ENCODE data around the gene MEF2C. TPM values are rescaled to one million over a fixed set of nuclear protein-coding genes. Genes with fewer than 3 reads are reported as not detected.
"Not testable (repeated sequence)": the region's sequence is repeated elsewhere in the genome, so short reads cannot be mapped to it uniquely, and the experiment has no call there.

MEF2C gene
- total and polyA plus RNA-seq, 11 donors: 15.5 to 98.5 (median 56.2) TPM

GRCh38 chr5:88805151-88805784 is 77.7 kb downstream of the MEF2C start:
- Histone ChIP-seq H3K27ac (peak overlapping the region in 1 of 12 donors; percentile 2), H3K4me1 (peaks cover 0 to 16% (median 10%) of the 10 kb centered on the region in 12 donors), H3K27me3 (no peaks in the 10 kb centered on the region), H3K4me3 (no peak overlapping the region), H3K36me3 (peaks cover 0 to 38% (median 35%) of the 10 kb centered on the region in 9 donors), H3K9me3 (no peaks in the 10 kb centered on the region)
- WGBS, 4 donors: 37 to 50% (median 48%) methylated on average over 3 of the region's 3 CpGs
- ATAC-seq (peak in 1 of 4 donors; percentile 37), DNase-seq (no peak)
- TF ChIP-seq CTCF (IDR thresholded peaks at IDR 0.05): no peak
- no peak for TF ChIP-seq POLR2A (IDR thresholded peaks at IDR 0.05)
- intact Hi-C loops (cut with DNase I): no loop called here

GRCh38 chr5:88804444-88804843 is 78.5 kb downstream of the MEF2C start:
- Histone ChIP-seq H3K4me3 (no peak overlapping the region), H3K27me3 (no peaks in the 10 kb centered on the region), H3K4me1 (peaks cover 0 to 19% (median 10%) of the 10 kb centered on the region in 12 donors), H3K36me3 (peaks cover 0 to 42% (median 35%) of the 10 kb centered on the region in 9 donors), H3K9me3 (no peaks in the 10 kb centered on the region), H3K27ac (no peak overlapping the region)
- WGBS, 4 donors: 86 to 91% (median 88%) methylated on average over 11 of the region's 11 CpGs
- DNase-seq (no peak), ATAC-seq (peak in 2 of 4 donors; percentile 22 to 42)
- intact Hi-C loops (cut with DNase I): no loop called here
- TF ChIP-seq POLR2A (IDR thresholded peaks at IDR 0.05) (no peak), CTCF (IDR thresholded peaks at IDR 0.05) (no peak)

- H3K27me3 ChIP-seq: no peaks in the 10 kb centered on the region
- ATAC-seq (no peak), DNase-seq (no peak)
- no peaks in the 10 kb centered on the region for H3K9me3 ChIP-seq
- WGBS, 4 donors: 83 to 88% (median 85%) methylated on average over 1 of the region's 1 CpG
- no peak for TF ChIP-seq POLR2A (IDR thresholded peaks at IDR 0.05)
- intact Hi-C loops (cut with DNase I): no loop called here
- peaks cover 0 to 19% (median 9%) of the 10 kb centered on the region in 12 donors for H3K4me1 ChIP-seq
- H3K27ac ChIP-seq: no peak overlapping the region
- no peak overlapping the region for H3K4me3 ChIP-seq
- peaks cover 0 to 51% (median 40%) of the 10 kb centered on the region in 9 donors for H3K36me3 ChIP-seq
Measured at GRCh38 chr5:88803309-88803708, 79.7 kb downstream of the MEF2C start.

- TF ChIP-seq CTCF (IDR thresholded peaks at IDR 0.05) (no peak), POLR2A (IDR thresholded peaks at IDR 0.05) (no peak)
- H3K9me3 ChIP-seq: no peaks in the 10 kb centered on the region
- WGBS, 4 donors: 42 to 60% (median 48%) methylated on average over 2 of the region's 2 CpGs
- H3K27me3 ChIP-seq: no peaks in the 10 kb centered on the region
- peak overlapping the region in 1 of 12 donors; percentile 6 for H3K27ac ChIP-seq
- H3K4me1 ChIP-seq: peaks cover 0 to 12% (median 4%) of the 10 kb centered on the region in 12 donors
- ATAC-seq: peak in 1 of 4 donors; percentile 20
- H3K36me3 ChIP-seq: peaks cover 0 to 55% (median 40%) of the 10 kb centered on the region in 9 donors
- no peak for DNase-seq
- H3K4me3 ChIP-seq: no peak overlapping the region
- intact Hi-C loops (cut with DNase I): no loop called here
Measured at GRCh38 chr5:88799938-88800535, 82.9 kb downstream of the MEF2C start.

- 94 to 96% (median 95%) methylated on average over 7 of the region's 7 CpGs for WGBS, 4 donors
- DNase-seq; H3K4me3 ChIP-seq; H3K27ac ChIP-seq; ATAC-seq; H3K9me3 ChIP-seq; H3K27me3 ChIP-seq; intact Hi-C loops (cut with DNase I): not testable (repeated sequence)
- Histone ChIP-seq H3K36me3 (peaks cover 0 to 47% (median 32%) of the 10 kb centered on the region in 9 donors), H3K4me1 (peaks cover 0 to 12% (median 2%) of the 10 kb centered on the region in 12 donors)
Measured at GRCh38 chr5:88798933-88799332, 84.1 kb downstream of the MEF2C start.

GRCh38 chr5:88793797-88794196 is 89.2 kb downstream of the MEF2C start:
- DNase-seq; H3K27me3 ChIP-seq; ATAC-seq; H3K9me3 ChIP-seq; intact Hi-C loops (cut with DNase I); H3K4me3 ChIP-seq; H3K27ac ChIP-seq: not testable (repeated sequence)
- 93 to 97% (median 96%) methylated on average over 3 of the region's 3 CpGs for WGBS, 4 donors
- peaks cover 0 to 17% (median 0%) of the 10 kb centered on the region in 12 donors for H3K4me1 ChIP-seq
- H3K36me3 ChIP-seq: peaks cover 0 to 28% (median 6%) of the 10 kb centered on the region in 9 donors
